HG02938 (cell line): ENCODE results near the gene CBX1.
"Not testable (repeated sequence)": the region's sequence is repeated elsewhere in the genome, so short reads cannot be mapped to it uniquely, and the experiment has no call there.

Experiments used
- ATAC-seq: cut with Tn5 transposase; IDR thresholded peaks from one replicate; pipeline ENCODE4 v1.9.1; 2021; ENCODE audit warnings: mild to moderate bottlenecking, moderate library complexity; ENCODE audit not compliant: unreplicated experiment

CBX1 gene

GRCh38 chr17:48074322-48075081 is 26.8 kb downstream of the CBX1 start:
- no peak for ATAC-seq

- not testable (repeated sequence) for ATAC-seq
Measured at GRCh38 chr17:48073566-48074094, 27.6 kb downstream of the CBX1 start.

GRCh38 chr17:48072811-48073210 is 28.5 kb downstream of the CBX1 start:
- ATAC-seq, result not testable (repeated sequence)

- ATAC-seq, result no peak
Measured at GRCh38 chr17:48071654-48072053, 29.6 kb downstream of the CBX1 start.

GRCh38 chr17:48070195-48070594 is 31.1 kb downstream of the CBX1 start:
- ATAC-seq, result no peak

- ATAC-seq, result no peak
Measured at GRCh38 chr17:48068491-48068961, 32.8 kb downstream of the CBX1 start.

- ATAC-seq, result not testable (repeated sequence)
Measured at GRCh38 chr17:48067808-48068207, 33.5 kb downstream of the CBX1 start.

GRCh38 chr17:48067245-48067644 is 34.0 kb downstream of the CBX1 start:
- ATAC-seq, result no peak

GRCh38 chr17:48066656-48067055 is 34.6 kb downstream of the CBX1 start:
- no peak for ATAC-seq

GRCh38 chr17:48066192-48066591 is 35.1 kb downstream of the CBX1 start:
- ATAC-seq, result no peak

- ATAC-seq, result no peak
Measured at GRCh38 chr17:48064638-48065037, 36.6 kb downstream of the CBX1 start.

GRCh38 chr17:48062273-48062672 is 39.0 kb downstream of the CBX1 start:
- no peak for ATAC-seq

GRCh38 chr17:48060249-48060648 is 41.0 kb downstream of the CBX1 start:
- no peak for ATAC-seq

- no peak for ATAC-seq
Measured at GRCh38 chr17:48059125-48059668, 42.1 kb downstream of the CBX1 start.

GRCh38 chr17:48058393-48059124 is 42.7 kb downstream of the CBX1 start:
- no peak for ATAC-seq

GRCh38 chr17:48057626-48058025 is 43.7 kb downstream of the CBX1 start:
- ATAC-seq, result no peak

- no peak for ATAC-seq
Measured at GRCh38 chr17:48056879-48057278, 44.4 kb downstream of the CBX1 start.

GRCh38 chr17:48056246-48056745 is 45.0 kb downstream of the CBX1 start:
- no peak for ATAC-seq

- no peak for ATAC-seq
Measured at GRCh38 chr17:48055531-48056245, 45.6 kb downstream of the CBX1 start.

- ATAC-seq, result no peak
Measured at GRCh38 chr17:48054238-48055185, 46.8 kb downstream of the CBX1 start.
